Stomach (tissue), 9 donors: ENCODE results near the gene SIRT2. TPM values are rescaled to one million over a fixed set of nuclear protein-coding genes. Genes with fewer than 3 reads are reported as not detected.

ENCODE experiments used
- DNase-seq, 2 donors: peaks; one replicate each; pipeline versions ENCODE4 v3.0.0 to v3.0.0-alpha.2; 2013 to 2019
- H3K27ac ChIP-seq, 5 donors: fragments of 200-600 bp in 4 of 5; sonication (generic) in 4 of 5; one replicate each; pipeline ENCODE4 v1.5.1; 2013 to 2019; ENCODE audit warnings: mild to moderate bottlenecking in 1 of 5, moderate library complexity in 1 of 5
- H3K27me3 ChIP-seq, 3 donors: fragments of 200-600 bp; sonication (generic); one replicate each; pipeline ENCODE4 v1.5.1; 2017 to 2019; ENCODE audit warnings: mixed run types in 1 of 3
- H3K36me3 ChIP-seq, 4 donors: fragments of 200-600 bp; sonication (generic); 1 replicate in 3 of 4; 2 replicates in 1 of 4; pipeline ENCODE4 v1.5.1; 2016 to 2019
- H3K4me1 ChIP-seq, 4 donors: fragments of 200-600 bp; sonication (generic); one replicate each; pipeline ENCODE4 v1.5.1; 2016 to 2019
- H3K4me3 ChIP-seq, 4 donors: fragments of 200-600 bp; sonication (generic) in 3 of 4; one replicate each; pipeline ENCODE4 v1.5.1; 2016 to 2019; ENCODE audit warnings: mild to moderate bottlenecking in 1 of 4
- H3K9me3 ChIP-seq, 4 donors: fragments of 200-600 bp; sonication (generic); one replicate each; pipeline ENCODE4 v1.5.1; 2016 to 2019
- CTCF ChIP-seq, 7 experiments: fragments of 450-650 bp in 4 of 7; fragments of 200-600 bp in 3 of 7; sonication (generic) in 3 of 7; IDR thresholded peaks; one replicate each; pipeline ENCODE4 v1.5.1; 2016 to 2019; ENCODE audit warnings: antibody characterized with exemption in 7 of 7, control low read depth in 2 of 7, mild to moderate bottlenecking in 1 of 7
- EP300 ChIP-seq: sonication (generic); formaldehyde crosslinking; IDR thresholded peaks from one replicate; pipeline ENCODE4 v1.6.1; 2017; ENCODE audit warnings: antibody characterized with exemption
- POLR2A ChIP-seq, 4 donors: fragments of 450-650 bp; IDR thresholded peaks; one replicate each; pipeline ENCODE4 v1.6.1; 2016; ENCODE audit warnings: antibody characterized with exemption in 4 of 4, control low read depth in 2 of 4, mild to moderate bottlenecking in 1 of 4, moderate library complexity in 1 of 4
- POLR2AphosphoS5 ChIP-seq, 3 donors: sonication (generic); formaldehyde crosslinking; IDR thresholded peaks; one replicate each; pipeline ENCODE4 v1.6.1; 2016; ENCODE audit warnings: antibody characterized with exemption in 3 of 3
- WGBS, 5 donors: extraction: QIAGEN DNeasy Blood & Tissue Kit in 3 of 5; methylation state at CpG; one replicate each; pipeline versions ENCODE4 v1.1.5 to v1.1.7; 2013 to 2018; 5-methylcytosine and 5-hydroxymethylcytosine counted together
- intact Hi-C: fragments of 100-400 bp; cut with DNase I; formaldehyde crosslinking; loops from one replicate; pipeline ENCODE4 v1.15.1; 2023; ENCODE audit warnings: low total_unique reads
- polyA plus RNA-seq, 3 donors: library from polyadenylated mRNA; stranded (reverse); fragments of 200-250 nt; gene quantifications; one replicate each; pipeline ENCODE4 v1.2.3, GENCODE V29; 2013
- total RNA-seq, 5 donors: library from RNA; depleted of rRNA; stranded (reverse); fragments of >200 nt; gene quantifications; one replicate each; pipeline versions ENCODE4 v1.1.0 to v1.2.3, GENCODE V29; 2014 to 2016
- donor health status: healthy with polysubstance abuse.
- donor health status: Bipolar disorder and iron deficiency.
- donor health status: healthy.

The SIRT2 gene
- total and polyA plus RNA-seq, 8 donors, result 21.1 to 764 (median 34.3) TPM

GRCh38 chr19:38852231-38853044, 47.0 kb downstream of the SIRT2 start:
- H3K4me1 ChIP-seq, result peaks cover 30 to 41% (median 36%) of the 10 kb centered on the region in 4 donors
- DNase-seq, result peak; percentile 56 to 80
- TF ChIP-seq POLR2A (IDR thresholded peaks at IDR 0.05), result no peak
- peak in 2 of 3 donors; percentile 65 to 74 for TF ChIP-seq POLR2AphosphoS5 (IDR thresholded peaks at IDR 0.05)
- TF ChIP-seq CTCF (IDR thresholded peaks at IDR 0.05), result no peak
- no peak for TF ChIP-seq EP300
- intact Hi-C loops, result no loop called here
- H3K27ac ChIP-seq, result peak overlapping the region; percentile 95 to 100 (median 100)
- H3K27me3 ChIP-seq, result no peaks in the 10 kb centered on the region
- H3K9me3 ChIP-seq, result no peaks in the 10 kb centered on the region
- WGBS, 5 donors, result 1 to 2% (median 1%) methylated on average over 39 to 52 of the region's 52 CpGs
- peaks cover 3 to 9% (median 4%) of the 10 kb centered on the region in 4 donors for H3K36me3 ChIP-seq
- peak overlapping the region; percentile 65 to 87 (median 76) for H3K4me3 ChIP-seq

- DNase-seq, result peak; percentile 96 to 98
- Histone ChIP-seq H3K27ac (peak overlapping the region; percentile 95 to 100 (median 100)), H3K4me3 (peak overlapping the region; percentile 65 to 87 (median 76)), H3K4me1 (peaks cover 37 to 42% (median 41%) of the 10 kb centered on the region in 4 donors), H3K27me3 (no peaks in the 10 kb centered on the region), H3K36me3 (peaks cover 10 to 16% (median 11%) of the 10 kb centered on the region in 4 donors), H3K9me3 (no peaks in the 10 kb centered on the region)
- 0 to 2% (median 1%) methylated on average over 22 to 66 of the region's 67 CpGs for WGBS, 5 donors
- TF ChIP-seq POLR2A (IDR thresholded peaks at IDR 0.05) (peak in 1 of 4 donors; percentile 63), CTCF (IDR thresholded peaks at IDR 0.05) (no peak), POLR2AphosphoS5 (IDR thresholded peaks at IDR 0.05) (peak; percentile 92 to 96 (median 93)), EP300 (no peak)
- intact Hi-C loops, result no loop called here
Observed at GRCh38 chr19:38851622-38852230, 47.7 kb downstream of the SIRT2 start.

- no peak for TF ChIP-seq EP300
- TF ChIP-seq CTCF (IDR thresholded peaks at IDR 0.05), result peak in 1 of 7 experiments; percentile 24
- Histone ChIP-seq H3K4me1 (peaks cover 38 to 48% (median 47%) of the 10 kb centered on the region in 4 donors), H3K27ac (peak overlapping the region; percentile 95 to 100 (median 100)), H3K9me3 (no peaks in the 10 kb centered on the region), H3K27me3 (no peaks in the 10 kb centered on the region), H3K36me3 (peaks cover 16 to 23% (median 17%) of the 10 kb centered on the region in 4 donors), H3K4me3 (peak overlapping the region; percentile 65 to 87 (median 76))
- DNase-seq, result peak in 1 of 2 donors; percentile 73
- intact Hi-C loops, result no loop called here
- 0 to 2% (median 1%) methylated on average over 26 to 40 of the region's 40 CpGs for WGBS, 5 donors
Observed at GRCh38 chr19:38850976-38851621, 48.3 kb downstream of the SIRT2 start.

- peaks cover 39 to 54% (median 53%) of the 10 kb centered on the region in 4 donors for H3K4me1 ChIP-seq
- H3K9me3 ChIP-seq, result no peaks in the 10 kb centered on the region
- intact Hi-C loops, result no loop called here
- 0 to 1% (median 0%) methylated on average over 16 to 26 of the region's 26 CpGs for WGBS, 5 donors
- TF ChIP-seq CTCF (IDR thresholded peaks at IDR 0.05) (peak in 2 of 7 experiments; percentile 22 to 47), POLR2A (IDR thresholded peaks at IDR 0.05) (peak in 2 of 4 donors; percentile 62 to 92), POLR2AphosphoS5 (IDR thresholded peaks at IDR 0.05) (peak; percentile 92 to 94 (median 92)), EP300 (no peak)
- H3K27me3 ChIP-seq, result no peaks in the 10 kb centered on the region
- peaks cover 22 to 29% (median 23%) of the 10 kb centered on the region in 4 donors for H3K36me3 ChIP-seq
- peak in 1 of 2 donors; percentile 100 for DNase-seq
- H3K27ac ChIP-seq, result peak overlapping the region; percentile 95 to 100 (median 100)
- peak overlapping the region; percentile 65 to 87 (median 76) for H3K4me3 ChIP-seq
Observed at GRCh38 chr19:38850436-38850975, 48.9 kb downstream of the SIRT2 start.
